Measurements from ENCODE around the gene CEBPZOS.

GRCh38 chr2:37224063-37224462, 27.8 kb downstream of the CEBPZOS start:
- TF ChIP-seq NCOR1 (IDR thresholded peaks at IDR 0.05) = no peak
- TF ChIP-seq SREBF2 (CRISPR knock-in tag; IDR thresholded peaks at IDR 0.05) = no peak
- no peak for TF ChIP-seq GABPA (tag; conservative IDR thresholded peaks at IDR 0.05; ENCODE audit: low read depth)
- no peak for TF ChIP-seq ZEB2 (IDR thresholded peaks at IDR 0.05)
